ENCODE measurements around the gene EIF5A2. TPM values are rescaled to one million over a fixed set of nuclear protein-coding genes. Genes with fewer than 3 reads are reported as not detected.
"Not testable (repeated sequence)": the region's sequence is repeated elsewhere in the genome, so short reads cannot be mapped to it uniquely, and the experiment has no call there.

The EIF5A2 gene
- total RNA-seq, 2 donors from 2014 or later = 8.5 to 13.0 TPM

- no peak for DNase-seq
- ATAC-seq = no peak
- intact Hi-C loops (cut with DNase I) = no loop called here
These were observed 9.0 kb downstream of the EIF5A2 start for GRCh38 chr3:170899455-170899854.

- intact Hi-C loops (cut with DNase I) = no loop called here
- DNase-seq = no peak
- no peak for ATAC-seq
These were observed 10.5 kb downstream of the EIF5A2 start for GRCh38 chr3:170897978-170898377.

GRCh38 chr3:170897199-170897598 is 11.2 kb downstream of the EIF5A2 start:
- DNase-seq; ATAC-seq; intact Hi-C loops (cut with DNase I): not testable (repeated sequence)

DNA sequence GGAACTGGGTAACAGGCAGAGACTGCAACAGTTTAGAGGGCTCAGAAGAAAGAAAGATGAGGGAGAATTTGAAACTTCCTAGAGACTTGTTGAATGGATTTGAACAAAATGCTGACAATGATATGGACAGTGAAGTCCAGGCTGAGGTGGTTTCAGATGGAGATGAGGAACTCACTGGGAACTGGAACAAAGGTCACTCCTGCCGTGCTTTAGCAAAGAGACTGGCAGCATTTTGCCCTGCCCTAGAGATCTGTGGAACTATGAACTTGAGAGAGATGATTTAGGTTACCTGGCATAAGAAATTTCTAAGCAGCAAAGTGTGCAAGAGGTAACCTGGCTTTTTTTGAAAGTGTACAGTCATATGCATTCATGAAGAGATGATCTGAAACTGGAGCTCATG is 11.7 kb downstream of the EIF5A2 start:
- DNase-seq = no peak
- intact Hi-C loops (cut with DNase I) = no loop called here
- no peak for ATAC-seq

GRCh38 chr3:170896333-170896732 is 12.1 kb downstream of the EIF5A2 start:
- intact Hi-C loops (cut with DNase I) = not testable (repeated sequence)

DNA sequence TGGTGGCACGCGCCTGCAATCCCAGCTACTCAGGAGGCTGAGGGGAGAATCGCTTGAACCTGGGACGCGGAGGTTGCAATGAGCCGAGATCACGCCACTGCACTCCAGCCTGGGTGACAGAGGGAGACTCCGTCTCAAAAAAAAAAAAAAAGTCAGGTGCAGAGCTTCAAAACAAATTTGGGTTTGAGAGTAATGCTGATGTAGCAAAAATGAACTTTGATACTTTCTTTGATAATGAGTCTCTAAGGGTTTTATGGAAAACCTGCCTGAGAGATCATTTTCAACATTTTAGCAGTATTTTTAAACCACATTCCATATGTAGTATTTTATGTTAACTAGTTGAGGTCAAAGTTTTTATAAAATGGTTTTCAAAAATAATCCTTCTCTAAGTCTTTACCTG is 14.5 kb downstream of the EIF5A2 start:
- DNase-seq = no peak
- intact Hi-C loops (cut with DNase I) = no loop called here

More at GRCh38 chr3:170896333-170896732, 12.1 kb downstream of the EIF5A2 start:
- not testable (repeated sequence) for ATAC-seq, DNase-seq

GRCh38 chr3:170889630-170890029 is 18.8 kb downstream of the EIF5A2 start:
- intact Hi-C loops (cut with DNase I) = no loop called here
- DNase-seq (no peak), ATAC-seq (no peak)

More for the DNA sequence above, 14.5 kb downstream of the EIF5A2 start:
- ATAC-seq = no peak

DNA sequence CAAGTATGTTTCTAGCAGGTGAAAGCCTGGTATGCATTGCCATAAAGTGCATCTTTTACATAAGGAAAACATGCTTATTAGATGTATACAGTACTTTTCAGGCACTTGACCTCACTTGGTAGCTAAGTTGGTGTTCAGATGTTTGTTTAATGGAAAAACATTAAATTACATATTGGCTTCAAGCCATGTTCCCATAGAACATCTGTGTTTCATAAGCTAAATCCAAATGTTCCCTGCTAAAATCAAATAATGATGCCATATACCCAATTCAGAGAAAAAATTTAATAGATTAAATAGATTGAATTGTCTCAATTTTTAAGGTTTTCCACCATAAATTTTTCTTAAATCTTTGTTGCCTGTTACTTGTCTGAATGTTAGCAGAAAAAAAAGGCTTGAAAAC is 19.3 kb downstream of the EIF5A2 start:
- DNase-seq (no peak), ATAC-seq (no peak)
- intact Hi-C loops (cut with DNase I) = no loop called here

DNA sequence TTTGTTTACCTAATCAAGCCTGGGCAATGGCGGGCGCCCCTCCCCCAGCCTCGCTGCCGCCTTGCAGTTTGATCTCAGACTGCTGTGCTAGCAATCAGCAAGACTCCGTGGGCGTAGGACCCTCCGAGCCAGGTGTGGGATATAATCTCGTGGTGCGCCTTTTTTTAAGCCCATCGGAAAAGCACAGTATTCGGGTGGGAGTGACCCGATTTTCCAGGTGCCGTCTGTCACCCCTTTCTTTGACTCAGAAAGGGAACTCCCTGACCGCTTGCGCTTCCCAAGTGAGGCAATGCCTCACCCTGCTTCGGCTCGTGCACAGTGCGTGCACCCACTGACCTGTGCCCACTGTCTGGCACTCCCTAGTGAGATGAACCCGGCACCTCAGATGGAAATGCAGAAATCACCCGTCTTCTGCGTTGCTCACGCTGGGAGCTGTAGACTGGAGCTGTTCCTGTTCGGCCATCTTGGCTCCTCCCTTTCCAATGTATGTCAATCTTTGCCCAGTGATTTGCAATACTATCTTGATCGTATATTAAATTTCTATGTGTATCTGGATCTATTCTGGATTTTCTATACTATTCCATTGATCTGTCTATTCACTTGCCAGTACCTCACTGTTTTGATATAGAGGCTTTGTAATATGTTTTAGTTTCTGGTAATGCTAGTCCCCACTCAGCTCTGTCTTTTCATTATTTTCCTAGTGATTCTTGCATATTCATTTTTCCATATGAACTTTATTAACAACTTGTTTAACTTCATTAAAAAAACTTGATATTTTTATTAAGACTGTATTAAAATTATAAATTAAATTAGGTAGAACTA is 24.1 kb downstream of the EIF5A2 start:
- intact Hi-C loops (cut with DNase I); ATAC-seq; DNase-seq: not testable (repeated sequence)

DNA sequence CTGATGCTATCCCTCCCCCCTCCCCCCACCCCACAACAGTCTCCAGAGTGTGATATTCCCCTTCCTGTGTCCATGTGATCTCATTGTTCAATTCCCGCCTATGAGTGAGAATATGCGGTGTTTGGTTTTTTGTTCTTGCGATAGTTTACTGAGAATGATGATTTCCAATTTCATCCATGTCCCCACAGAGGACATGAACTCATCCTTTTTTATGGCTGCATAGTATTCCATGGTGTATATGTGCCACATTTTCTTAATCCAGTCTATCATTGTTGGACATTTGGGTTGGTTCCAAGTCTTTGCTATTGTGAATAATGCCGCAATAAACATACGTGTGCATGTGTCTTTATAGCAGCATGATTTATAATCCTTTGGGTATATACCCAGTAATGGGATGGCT is 29.7 kb downstream of the EIF5A2 start:
- ATAC-seq; DNase-seq; intact Hi-C loops (cut with DNase I): not testable (repeated sequence)

- intact Hi-C loops (cut with DNase I); DNase-seq; ATAC-seq: not testable (repeated sequence)
These were observed 31.1 kb downstream of the EIF5A2 start for GRCh38 chr3:170877311-170877710.

GRCh38 chr3:170876537-170876936 is 31.9 kb downstream of the EIF5A2 start:
- DNase-seq (no peak), ATAC-seq (no peak)
- intact Hi-C loops (cut with DNase I) = no loop called here

DNA sequence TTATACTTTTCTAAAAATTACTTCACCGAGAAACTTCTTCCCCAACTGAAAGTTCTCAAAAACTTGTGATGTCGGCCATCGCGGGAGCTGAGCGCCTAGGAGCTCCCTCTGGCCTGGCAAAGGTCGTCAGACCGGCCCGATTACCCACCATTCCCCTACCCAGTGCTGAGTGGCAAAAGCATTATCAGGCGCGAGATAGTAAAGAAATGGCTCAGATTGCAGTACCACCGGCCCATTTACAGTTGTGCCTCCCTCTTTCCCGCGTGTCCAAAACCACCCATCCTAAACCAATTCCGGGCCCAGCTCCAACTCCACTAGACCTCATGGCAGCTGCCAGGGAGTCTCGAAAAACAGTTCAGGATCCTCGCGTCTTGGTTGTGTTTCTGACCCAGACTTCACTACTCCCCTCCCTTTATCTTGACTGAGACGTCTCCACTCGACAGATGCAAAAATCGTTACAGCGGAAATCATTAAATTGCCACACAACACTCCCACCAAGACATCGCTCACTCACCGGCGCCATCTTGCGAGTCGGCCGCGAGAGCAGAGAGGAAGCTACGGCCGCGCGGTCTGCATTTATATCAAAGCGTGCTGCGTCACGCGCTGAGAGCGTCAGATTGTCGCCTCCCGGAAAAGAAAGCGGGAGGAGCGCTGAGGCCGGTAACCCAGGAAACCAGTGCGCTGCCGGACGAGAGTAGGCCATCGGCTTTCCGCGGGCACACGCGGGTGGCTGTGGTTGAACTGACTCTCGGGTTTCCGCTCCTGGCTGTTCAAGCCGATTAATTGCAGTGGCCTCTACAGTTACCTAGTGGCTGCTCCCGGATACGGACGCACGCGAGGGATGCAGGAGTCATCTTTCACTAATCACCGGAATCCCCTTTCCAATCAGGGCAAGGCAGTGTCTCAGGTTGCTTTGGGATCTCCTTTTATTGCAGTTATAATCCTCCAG is 38.5 kb downstream of the EIF5A2 start, which contains the start of gene RPL22L1:
Gene RPL22L1 (minus strand): TSS at position 551 of the 949 bp plus-strand sequence. CDS start 28 bp downstream, at position 523.
- DNase-seq (peak; percentile 96), ATAC-seq (peak; percentile 99)
- intact Hi-C loops (cut with DNase I) = no loop called here

- no peak for ATAC-seq
- no peak for DNase-seq
- intact Hi-C loops (cut with DNase I) = no loop called here
These were observed 39.2 kb downstream of the EIF5A2 start for GRCh38 chr3:170869239-170869590.

DNA sequence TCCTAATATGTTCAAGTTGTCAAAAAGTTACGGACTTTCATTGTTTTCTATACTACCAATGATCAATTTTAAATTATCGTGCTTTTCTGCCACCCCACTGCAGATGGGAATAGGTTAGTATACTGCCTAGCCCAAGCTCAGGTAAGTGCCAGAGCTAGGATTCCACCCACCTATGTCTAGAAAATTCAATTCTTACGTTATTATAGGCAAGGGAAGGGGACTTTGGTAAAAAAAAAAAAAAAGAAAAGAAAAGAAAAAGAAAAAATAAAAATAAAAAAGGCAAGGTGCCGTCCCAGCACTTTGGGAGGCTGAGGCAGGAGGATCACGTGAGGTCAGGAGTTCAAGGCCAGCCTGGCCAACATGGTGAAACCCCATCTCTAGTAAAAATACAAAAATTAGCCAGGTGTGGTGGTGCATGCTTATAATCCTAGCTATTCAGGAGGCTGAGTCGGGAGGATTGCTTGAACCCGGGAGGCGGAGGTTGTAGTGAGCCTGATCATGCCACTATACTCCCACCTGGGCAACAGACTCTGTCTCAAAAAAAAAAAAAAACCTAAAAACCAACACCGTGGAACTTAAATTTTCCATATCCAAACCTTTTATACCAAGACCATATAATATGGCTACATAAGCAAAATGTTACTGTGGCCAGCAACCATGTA is 39.7 kb downstream of the EIF5A2 start:
- intact Hi-C loops (cut with DNase I) = no loop called here
- DNase-seq (no peak), ATAC-seq (no peak)

- no peak for ATAC-seq
- no peak for DNase-seq
- intact Hi-C loops (cut with DNase I) = no loop called here
These were observed 41.1 kb downstream of the EIF5A2 start for GRCh38 chr3:170867143-170867937.

DNA sequence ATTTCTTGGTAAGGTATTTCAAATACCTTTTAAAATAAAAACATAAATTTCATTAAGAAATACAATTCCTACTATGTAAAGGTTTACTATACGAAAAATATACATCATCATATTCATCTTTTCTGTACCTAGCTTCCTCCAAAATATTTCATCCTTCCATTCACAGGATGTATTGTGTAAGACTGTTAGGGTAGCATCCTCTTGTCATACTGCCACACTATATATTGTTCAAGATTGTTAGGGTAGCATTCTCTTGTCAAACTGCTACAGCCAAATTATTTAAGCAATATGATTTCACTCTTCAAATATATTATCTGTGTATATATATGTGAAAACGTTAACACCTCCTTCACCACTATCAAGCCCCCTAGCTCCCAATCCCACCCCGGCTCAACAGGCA is 41.9 kb downstream of the EIF5A2 start:
- no peak for ATAC-seq
- intact Hi-C loops (cut with DNase I) = no loop called here
- DNase-seq = no peak

GRCh38 chr3:170865209-170866094 is 43.0 kb downstream of the EIF5A2 start:
- ATAC-seq (no peak), DNase-seq (no peak)
- intact Hi-C loops (cut with DNase I) = no loop called here

Measured in left cardiac atrium (tissue), 4 donors.